H1 (cell line): ENCODE data around the gene CD247. TPM values are rescaled to one million over a fixed set of nuclear protein-coding genes. Genes with fewer than 3 reads are reported as not detected.

Experiments
- FOSL1 ChIP-seq: IDR thresholded peaks from 2 replicates; pipeline ENCODE4 v1.6.1; 2011; ENCODE audit warnings: mild to moderate bottlenecking, low read depth, low read length, moderate library complexity; ENCODE audit not compliant: insufficient read depth
- GTF2F1 ChIP-seq: IDR thresholded peaks from 2 replicates; pipeline ENCODE4 v1.6.1; 2012; ENCODE audit warnings: low read depth, low read length, improper control_type of control experiment, borderline replicate concordance
- NANOG ChIP-seq: IDR thresholded peaks from 2 replicates; pipeline ENCODE4 v1.6.1; 2011; ENCODE audit warnings: low read length, low read depth, mild to moderate bottlenecking, inconsistent platforms; ENCODE audit not compliant: insufficient read depth, poor library complexity, severe bottlenecking
- RBBP5 ChIP-seq: IDR thresholded peaks from 2 replicates; pipeline ENCODE4 v1.7.1; 2012; ENCODE audit warnings: low read depth, mild to moderate bottlenecking, inconsistent platforms, low read length, moderate library complexity, borderline replicate concordance
- RNF2 ChIP-seq: fragments of 200-900, 300-1000 bp; sonication (generic); IDR thresholded peaks from 2 replicates; pipeline ENCODE4 v1.7.1; 2016; ENCODE audit warnings: borderline replicate concordance, low read depth, mild to moderate bottlenecking, antibody characterized with exemption, low read length; ENCODE audit not compliant: poor library complexity, severe bottlenecking; ENCODE audit errors: missing control alignments
- SIRT6 ChIP-seq: IDR thresholded peaks from one replicate; pipeline ENCODE4 v1.7.1; 2012; ENCODE audit warnings: low read length, inconsistent platforms
- SP4 ChIP-seq: IDR thresholded peaks from 2 replicates; pipeline ENCODE4 v1.6.1; 2012; ENCODE audit warnings: low read length, inconsistent platforms
- SUZ12 ChIP-seq: fragments of 200-600 bp; sonication (generic); IDR thresholded peaks from 2 replicates; pipeline ENCODE4 v1.6.1; 2012; ENCODE audit warnings: mild to moderate bottlenecking, inconsistent platforms, low read length, moderate library complexity, mixed read lengths
- TBP ChIP-seq: IDR thresholded peaks from 2 replicates; pipeline ENCODE4 v1.6.1; 2011; ENCODE audit warnings: low read depth, low read length, improper control_type of control experiment
- polyA plus RNA-seq, 7 experiments: library from polyadenylated mRNA; depleted of rRNA in 3 of 7; stranded (reverse) in 5 of 7; unstranded in 2 of 7; fragments of >200 nt in 5 of 7; fragments of 200-250 nt in 2 of 7; gene quantifications; 1 replicate in 5 of 7; 2 replicates in 1 of 7; 4 replicates in 1 of 7; pipeline versions ENCODE4 v1.2.1 to v1.2.3, GENCODE V29; 2011 to 2013; ENCODE audit warnings: missing spikeins in 2 of 7, mixed read lengths in 2 of 7
- total RNA-seq: library from RNA; stranded (reverse); fragmentation: NEBNext Ultra II Directional; extraction: Animal tissue kit (Norgen Biotek cat#: 25700); gene quantifications from 2 replicates; pipeline ENCODE4 v1.2.1, GENCODE V29; 2021

CD247 gene
- total and polyA plus RNA-seq, 2 of the 8 experiments (the other 6 are each of a cell fraction or from before 2014, with no cell fraction given) = 2.0 to 2.2 TPM

DNA sequence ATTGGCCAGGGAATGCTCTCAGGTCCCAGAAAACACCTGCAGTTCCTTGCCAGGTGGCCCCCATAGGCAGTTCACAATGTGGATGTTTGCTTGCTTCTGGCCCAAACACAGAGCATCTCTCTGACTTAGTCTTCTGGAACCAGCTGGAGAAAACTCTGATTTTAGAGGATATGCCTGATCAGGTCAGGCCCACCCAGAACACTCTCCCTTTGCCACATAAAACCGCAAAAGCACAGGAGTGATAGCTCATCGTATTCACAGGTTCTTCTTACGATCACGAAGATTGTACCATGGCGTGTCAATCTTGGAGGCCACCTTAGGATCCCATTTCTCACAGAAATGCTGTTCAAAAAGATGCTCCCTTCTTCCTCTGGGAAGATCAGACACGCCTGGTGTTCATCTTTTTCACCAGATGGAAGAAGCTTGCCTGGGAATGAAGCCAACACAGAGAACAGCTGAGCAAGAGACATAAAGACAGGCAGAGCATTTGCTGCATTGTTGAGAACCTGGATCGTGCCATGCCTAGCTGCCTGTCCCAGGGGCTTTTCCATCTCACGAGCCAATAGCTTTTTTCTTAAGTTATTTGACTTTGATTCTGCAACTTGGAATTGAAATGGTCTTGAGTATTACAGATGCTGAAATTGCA, 11.6 kb upstream of the CD247 start (continued):
- TF ChIP-seq RNF2 = no peak
- TF ChIP-seq SIRT6 = no peak
- TF ChIP-seq GTF2F1 = no peak
- no peak for TF ChIP-seq FOSL1
- no peak for TF ChIP-seq RBBP5
- no peak for TF ChIP-seq NANOG
- no peak for TF ChIP-seq SP4
- no peak for TF ChIP-seq TBP
- TF ChIP-seq SUZ12 = no peak
